ENCODE results near the gene GBE1. TPM values are rescaled to one million over a fixed set of nuclear protein-coding genes. Genes with fewer than 3 reads are reported as not detected.

The GBE1 gene
- polyA plus RNA-seq, 1 of the 3 experiments (the other 2 are of a cell fraction): 14.2 TPM

DNA sequence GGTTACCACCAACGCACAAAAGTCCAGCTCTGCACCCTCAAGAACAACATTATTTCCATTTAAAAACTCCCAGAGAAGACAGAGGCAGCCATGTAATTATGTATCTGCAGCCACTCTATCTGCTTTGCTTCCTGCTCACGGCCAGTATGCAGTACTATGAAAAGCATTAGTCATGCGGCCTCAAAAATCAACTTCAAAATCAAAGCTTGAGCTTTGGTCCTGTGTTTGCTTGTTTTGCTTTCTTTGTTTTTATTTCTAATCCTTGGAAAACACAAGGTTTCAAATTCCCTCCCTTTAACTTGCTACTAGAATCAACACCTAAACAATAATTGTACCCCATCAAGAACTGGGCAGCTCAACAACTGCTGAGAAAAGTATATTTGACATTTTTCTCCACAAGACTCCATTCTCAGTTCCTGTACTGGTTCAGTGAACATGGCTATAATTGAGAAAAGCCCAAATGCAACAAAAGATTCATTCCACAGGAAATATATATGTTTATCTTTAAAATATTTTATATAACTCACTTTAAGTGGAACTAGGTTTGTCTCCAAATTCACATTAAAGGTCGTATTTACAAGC is 37.6 kb downstream of the GBE1 start:
- CTCF ChIA-PET: no interaction called here
- no peak for DNase-seq
- H3K79me2 ChIP-seq (ENCODE audit: insufficient read depth): peaks cover 49% of the 10 kb centered on the region
- peaks cover 26% of the 10 kb centered on the region for H3F3A ChIP-seq (replicated peaks; ENCODE audit: insufficient read depth)
- H2AFZ ChIP-seq (ENCODE audit: low read depth): peak overlapping the region; percentile 69
- no peak for TF ChIP-seq MXI1 (IDR thresholded peaks at IDR 0.05; ENCODE audit: low read depth, low read length)
- peak; percentile 55; the same call in 1 of the 2 replicates for TF ChIP-seq YY1 (IDR thresholded peaks at IDR 0.05; ENCODE audit: low read depth)
- H3K27ac ChIP-seq (ENCODE audit: low read depth in 2 of 2, low read length in 1 of 2): peak overlapping the region; percentile 11 to 75; a peak in 3 of 4 replicates
- POLR2A ChIA-PET: no interaction called here
- H3K4me2 ChIP-seq: peak overlapping the region; percentile 13; the same call in 1 of the 2 replicates
- no peaks in the 10 kb centered on the region for H3K9me2 ChIP-seq
- no peaks in the 10 kb centered on the region for H3K9me3 ChIP-seq
- H3K4me3 ChIP-seq (ENCODE audit: low read depth in 2 of 2, low read length in 1 of 2): no peak overlapping the region
- WGBS (ENCODE audit: low lambda C conversion rate): 53% methylated on average over 4 of the region's 4 CpGs
- H3K4me1 ChIP-seq (ENCODE audit: control insufficient read depth in 1 of 2, insufficient read depth in 2 of 2, low read depth in 1 of 2, low read length in 1 of 2): peaks cover 0 to 21% of the 10 kb centered on the region in 2 experiments; a peak in 2 of 4 replicates
- no peaks in the 10 kb centered on the region for H3K36me3 ChIP-seq (replicated peaks in 1 of 2; ENCODE audit: control insufficient read depth in 1 of 2, insufficient read depth in 2 of 2, low read length in 1 of 2)
- no peaks in the 10 kb centered on the region for H3K27me3 ChIP-seq (ENCODE audit: insufficient read depth)
- peak overlapping the region; percentile 49; the same call in 1 of the 2 replicates for H3K9ac ChIP-seq
- no peaks in the 10 kb centered on the region for H4K20me1 ChIP-seq (ENCODE audit: insufficient read depth)

DNA sequence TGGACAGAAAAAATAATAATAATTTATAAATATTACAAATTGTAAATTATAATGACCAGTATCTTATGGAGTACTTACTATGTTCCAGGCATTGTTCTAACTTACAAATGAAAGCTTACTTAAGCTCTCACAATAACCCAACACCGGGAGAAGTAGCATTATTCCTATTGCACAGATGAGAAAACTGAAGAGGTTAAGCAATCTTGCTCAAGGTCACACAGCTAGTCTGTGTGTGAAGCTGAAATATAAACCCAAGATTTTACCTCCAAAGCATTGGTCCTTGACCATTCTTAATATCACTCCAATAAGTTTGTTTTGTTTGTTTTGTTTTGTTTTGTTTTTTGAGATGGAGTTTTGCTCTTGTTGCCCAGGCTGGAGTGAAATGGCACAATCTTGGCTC is 43.1 kb downstream of the GBE1 start:
- 48% methylated on average over 1 of the region's 1 CpG for WGBS (ENCODE audit: low lambda C conversion rate)
- H3K27me3 ChIP-seq (ENCODE audit: insufficient read depth): no peaks in the 10 kb centered on the region
- no peak overlapping the region for H3K9ac ChIP-seq
- no peaks in the 10 kb centered on the region for H3K9me2 ChIP-seq
- H3K36me3 ChIP-seq (replicated peaks in 1 of 2; ENCODE audit: control insufficient read depth in 1 of 2, insufficient read depth in 2 of 2, low read length in 1 of 2): peaks cover 0 to 4% of the 10 kb centered on the region in 2 experiments
- ChIA-PET CTCF (no interaction called here), POLR2A (no interaction called here)
- H3F3A ChIP-seq (replicated peaks; ENCODE audit: insufficient read depth): no peaks in the 10 kb centered on the region
- no peaks in the 10 kb centered on the region for H4K20me1 ChIP-seq (ENCODE audit: insufficient read depth)
- no peaks in the 10 kb centered on the region; a peak in 1 of 4 replicates for H3K4me1 ChIP-seq (ENCODE audit: control insufficient read depth in 1 of 2, insufficient read depth in 2 of 2, low read depth in 1 of 2, low read length in 1 of 2)
- H3K79me2 ChIP-seq (ENCODE audit: insufficient read depth): peaks cover 22% of the 10 kb centered on the region
- no peak overlapping the region for H3K4me3 ChIP-seq (ENCODE audit: low read depth in 2 of 2, low read length in 1 of 2)
- no peak overlapping the region for H2AFZ ChIP-seq (ENCODE audit: low read depth)
- no peak overlapping the region for H3K27ac ChIP-seq (ENCODE audit: low read depth in 2 of 2, low read length in 1 of 2)
- H3K4me2 ChIP-seq: no peak overlapping the region
- no peak for DNase-seq
- H3K9me3 ChIP-seq: no peaks in the 10 kb centered on the region
- TF ChIP-seq RCOR1 (IDR thresholded peaks at IDR 0.05; ENCODE audit: low read length) (no peak), FOSL2 (IDR thresholded peaks at IDR 0.05; ENCODE audit: borderline replicate concordance, low read depth) (no peak), NFIC (IDR thresholded peaks at IDR 0.05; ENCODE audit: borderline replicate concordance) (no peak), TCF12 (IDR thresholded peaks at IDR 0.05) (no peak), GABPA (IDR thresholded peaks at IDR 0.05; ENCODE audit: low read depth) (no peak), FOXM1 (IDR thresholded peaks at IDR 0.05; ENCODE audit: low read depth) (no peak), SIN3A (IDR thresholded peaks at IDR 0.05; ENCODE audit: borderline replicate concordance, low read depth, low read length) (no peak)
- TF ChIP-seq, protein P1, sequence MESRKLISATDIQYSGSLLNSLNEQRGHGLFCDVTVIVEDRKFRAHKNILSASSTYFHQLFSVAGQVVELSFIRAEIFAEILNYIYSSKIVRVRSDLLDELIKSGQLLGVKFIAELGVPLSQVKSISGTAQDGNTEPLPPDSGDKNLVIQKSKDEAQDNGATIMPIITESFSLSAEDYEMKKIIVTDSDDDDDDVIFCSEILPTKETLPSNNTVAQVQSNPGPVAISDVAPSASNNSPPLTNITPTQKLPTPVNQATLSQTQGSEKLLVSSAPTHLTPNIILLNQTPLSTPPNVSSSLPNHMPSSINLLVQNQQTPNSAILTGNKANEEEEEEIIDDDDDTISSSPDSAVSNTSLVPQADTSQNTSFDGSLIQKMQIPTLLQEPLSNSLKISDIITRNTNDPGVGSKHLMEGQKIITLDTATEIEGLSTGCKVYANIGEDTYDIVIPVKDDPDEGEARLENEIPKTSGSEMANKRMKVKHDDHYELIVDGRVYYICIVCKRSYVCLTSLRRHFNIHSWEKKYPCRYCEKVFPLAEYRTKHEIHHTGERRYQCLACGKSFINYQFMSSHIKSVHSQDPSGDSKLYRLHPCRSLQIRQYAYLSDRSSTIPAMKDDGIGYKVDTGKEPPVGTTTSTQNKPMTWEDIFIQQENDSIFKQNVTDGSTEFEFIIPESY (IDR thresholded peaks at IDR 0.05; ENCODE audit: borderline replicate concordance, low read depth): no peak
- TF ChIP-seq, protein P2, sequence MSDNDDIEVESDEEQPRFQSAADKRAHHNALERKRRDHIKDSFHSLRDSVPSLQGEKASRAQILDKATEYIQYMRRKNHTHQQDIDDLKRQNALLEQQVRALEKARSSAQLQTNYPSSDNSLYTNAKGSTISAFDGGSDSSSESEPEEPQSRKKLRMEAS (IDR thresholded peaks at IDR 0.05; ENCODE audit: low read depth): no peak
- TF ChIP-seq, protein P3, sequence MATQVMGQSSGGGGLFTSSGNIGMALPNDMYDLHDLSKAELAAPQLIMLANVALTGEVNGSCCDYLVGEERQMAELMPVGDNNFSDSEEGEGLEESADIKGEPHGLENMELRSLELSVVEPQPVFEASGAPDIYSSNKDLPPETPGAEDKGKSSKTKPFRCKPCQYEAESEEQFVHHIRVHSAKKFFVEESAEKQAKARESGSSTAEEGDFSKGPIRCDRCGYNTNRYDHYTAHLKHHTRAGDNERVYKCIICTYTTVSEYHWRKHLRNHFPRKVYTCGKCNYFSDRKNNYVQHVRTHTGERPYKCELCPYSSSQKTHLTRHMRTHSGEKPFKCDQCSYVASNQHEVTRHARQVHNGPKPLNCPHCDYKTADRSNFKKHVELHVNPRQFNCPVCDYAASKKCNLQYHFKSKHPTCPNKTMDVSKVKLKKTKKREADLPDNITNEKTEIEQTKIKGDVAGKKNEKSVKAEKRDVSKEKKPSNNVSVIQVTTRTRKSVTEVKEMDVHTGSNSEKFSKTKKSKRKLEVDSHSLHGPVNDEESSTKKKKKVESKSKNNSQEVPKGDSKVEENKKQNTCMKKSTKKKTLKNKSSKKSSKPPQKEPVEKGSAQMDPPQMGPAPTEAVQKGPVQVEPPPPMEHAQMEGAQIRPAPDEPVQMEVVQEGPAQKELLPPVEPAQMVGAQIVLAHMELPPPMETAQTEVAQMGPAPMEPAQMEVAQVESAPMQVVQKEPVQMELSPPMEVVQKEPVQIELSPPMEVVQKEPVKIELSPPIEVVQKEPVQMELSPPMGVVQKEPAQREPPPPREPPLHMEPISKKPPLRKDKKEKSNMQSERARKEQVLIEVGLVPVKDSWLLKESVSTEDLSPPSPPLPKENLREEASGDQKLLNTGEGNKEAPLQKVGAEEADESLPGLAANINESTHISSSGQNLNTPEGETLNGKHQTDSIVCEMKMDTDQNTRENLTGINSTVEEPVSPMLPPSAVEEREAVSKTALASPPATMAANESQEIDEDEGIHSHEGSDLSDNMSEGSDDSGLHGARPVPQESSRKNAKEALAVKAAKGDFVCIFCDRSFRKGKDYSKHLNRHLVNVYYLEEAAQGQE (IDR thresholded peaks at IDR 0.05; ENCODE audit: low read depth, low read length): no peak
- TF ChIP-seq, protein P4, sequence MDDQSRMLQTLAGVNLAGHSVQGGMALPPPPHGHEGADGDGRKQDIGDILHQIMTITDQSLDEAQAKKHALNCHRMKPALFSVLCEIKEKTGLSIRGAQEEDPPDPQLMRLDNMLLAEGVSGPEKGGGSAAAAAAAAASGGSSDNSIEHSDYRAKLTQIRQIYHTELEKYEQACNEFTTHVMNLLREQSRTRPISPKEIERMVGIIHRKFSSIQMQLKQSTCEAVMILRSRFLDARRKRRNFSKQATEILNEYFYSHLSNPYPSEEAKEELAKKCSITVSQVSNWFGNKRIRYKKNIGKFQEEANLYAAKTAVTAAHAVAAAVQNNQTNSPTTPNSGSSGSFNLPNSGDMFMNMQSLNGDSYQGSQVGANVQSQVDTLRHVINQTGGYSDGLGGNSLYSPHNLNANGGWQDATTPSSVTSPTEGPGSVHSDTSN (IDR thresholded peaks at IDR 0.05): no peak
